GM12878 (cell line): ENCODE measurements around the gene CRHR2. TPM values are rescaled to one million over a fixed set of nuclear protein-coding genes. Genes with fewer than 3 reads are reported as not detected.

ENCODE experiments used
- ATAC-seq: fragments of 200-7000 bp; cut with Tn5 transposase; 3 replicates; pipeline ENCODE4 v1.9.1; 2020; ENCODE audit warnings: mild to moderate bottlenecking, moderate library complexity
- BruUV-seq: library from RNA; stranded (reverse); fragments of 400-500 nt; replicated peaks from 2 replicates; lab custom pipeline; 2021; lab: Mats Ljungman, UMichigan
- CTCF ChIA-PET: fragments of 300-600 bp; sonication (Branson Sonifier 250); formaldehyde crosslinking; extraction: SDS; loops from one replicate; lab custom pipeline; 2021; ENCODE audit warnings: inconsistent platforms; lab: Yijun Ruan, JAX
- POLR2A ChIA-PET: fragments of 350-600 bp; formaldehyde crosslinking; extraction: SDS; loops from one replicate; lab custom pipeline; 2021; ENCODE audit warnings: inconsistent platforms; lab: Charles Lee
- RAD21 ChIA-PET: fragments of 300-600 bp; sonication (Branson Sonifier 250); formaldehyde crosslinking; loops from one replicate; lab custom pipeline; 2023; ENCODE audit warnings: antibody characterized with exemption; ENCODE audit not compliant: unreplicated experiment; lab: Charles Lee
- SMC1A ChIA-PET: fragments of 300-600 bp; sonication (Branson Sonifier 250); formaldehyde crosslinking; loops from one replicate; lab custom pipeline; 2023; ENCODE audit not compliant: unreplicated experiment, uncharacterized antibody; lab: Charles Lee
- DNase-seq: peaks from one replicate; pipeline ENCODE4 v3.0.0-alpha.2; 2011; ENCODE audit warnings: low read depth, low spot score
- FAIRE-seq: peaks from 3 replicates; lab custom pipeline; 2011; peaks lifted over from hg19 to GRCh38; lab: Jason Lieb, UNC
- H2AFZ ChIP-seq: 2 replicates; pipeline ENCODE4 v1.6.0; 2011; ENCODE audit warnings: low read depth, low read length, control low read depth; ENCODE audit not compliant: control insufficient read depth
- H3K27ac ChIP-seq: 2 replicates; pipeline ENCODE4 v1.5.1; 2011; ENCODE audit warnings: control low read depth; ENCODE audit not compliant: control insufficient read depth, insufficient read depth
- H3K27me3 ChIP-seq, 2 experiments: replicated peaks in 1 of 2; 2 replicates each; pipeline versions ENCODE4 v1.6.0 to v1.6.1; 2011; ENCODE audit warnings: low read length in 1 of 2; ENCODE audit not compliant: control insufficient read depth in 2 of 2, insufficient read depth in 2 of 2
- H3K36me3 ChIP-seq, 2 experiments: 2 replicates each; pipeline ENCODE4 v1.5.1; 2011; ENCODE audit warnings: low read length in 1 of 2; ENCODE audit not compliant: control insufficient read depth in 2 of 2, insufficient read depth in 2 of 2
- H3K4me1 ChIP-seq: 2 replicates; pipeline ENCODE4 v1.6.1; 2011; ENCODE audit warnings: mild to moderate bottlenecking, low read length, moderate library complexity, mixed read lengths; ENCODE audit not compliant: control insufficient read depth, insufficient read depth
- H3K4me2 ChIP-seq: 2 replicates; pipeline ENCODE4 v1.6.0; 2011; ENCODE audit warnings: control low read depth; ENCODE audit not compliant: control insufficient read depth, insufficient read depth
- H3K4me3 ChIP-seq: fragments of 200-600 bp; sonication (generic); 2 replicates; pipeline ENCODE4 v1.5.1; 2016
- H3K79me2 ChIP-seq: 2 replicates; pipeline ENCODE4 v1.6.0; 2011; ENCODE audit warnings: low read length; ENCODE audit not compliant: control insufficient read depth, insufficient read depth
- H3K9ac ChIP-seq: 2 replicates; pipeline ENCODE4 v1.8.0; 2011; ENCODE audit warnings: low read length, control low read depth, mixed read lengths; ENCODE audit not compliant: control insufficient read depth, insufficient read depth
- H3K9me3 ChIP-seq: replicated peaks from 3 replicates; pipeline ENCODE4 v1.5.1; 2011; ENCODE audit warnings: mild to moderate bottlenecking, low read length; ENCODE audit not compliant: control insufficient read depth, insufficient read depth
- H4K20me1 ChIP-seq: 2 replicates; pipeline ENCODE4 v1.6.0; 2011; ENCODE audit not compliant: control insufficient read depth, insufficient read depth
- BACH1 ChIP-seq: fragments of 450-650 bp; IDR thresholded peaks from 2 replicates; pipeline ENCODE4 v1.6.1; 2017; ENCODE audit warnings: mild to moderate bottlenecking, borderline replicate concordance
- CBX5 ChIP-seq: sonication (generic); IDR thresholded peaks from 2 replicates; pipeline ENCODE4 v1.6.1; 2016; ENCODE audit warnings: low read depth, moderate library complexity, mild to moderate bottlenecking, inconsistent platforms
- CEBPB ChIP-seq, 2 experiments: fragments of 150-350 bp in 1 of 2; IDR thresholded peaks; 2 replicates each; pipeline ENCODE4 v1.6.1; 2012 to 2014; ENCODE audit warnings: low read depth in 2 of 2, low read length in 2 of 2, borderline replicate concordance in 1 of 2, inconsistent platforms in 1 of 2
- CHD1 ChIP-seq: IDR thresholded peaks from 2 replicates; pipeline ENCODE4 v1.6.1; 2012; ENCODE audit warnings: low read depth, low read length, improper control_type of control experiment
- FOS ChIP-seq: IDR thresholded peaks from 3 replicates; pipeline ENCODE4 v1.6.1; 2011; ENCODE audit warnings: borderline replicate concordance; ENCODE audit not compliant: insufficient read length; ENCODE audit errors: extremely low read depth
- FOXM1 ChIP-seq: IDR thresholded peaks from 2 replicates; pipeline ENCODE4 v1.6.1; 2012; ENCODE audit warnings: low read depth, mild to moderate bottlenecking, inconsistent platforms, low read length, moderate library complexity
- IKZF1 ChIP-seq: fragments of 450-650 bp; conservative IDR thresholded peaks from 2 replicates; pipeline ENCODE4 v1.6.1; 2017; ENCODE audit warnings: antibody characterized with exemption, mild to moderate bottlenecking
- KDM1A ChIP-seq: fragments of 200-600 bp; sonication (generic); IDR thresholded peaks from 2 replicates; pipeline ENCODE4 v1.6.1; 2016; ENCODE audit warnings: borderline replicate concordance
- MTA2 ChIP-seq: fragments of 450-650 bp; IDR thresholded peaks from 2 replicates; pipeline ENCODE4 v1.6.1; 2016; ENCODE audit warnings: low read depth, mild to moderate bottlenecking, moderate library complexity
- NFYA ChIP-seq: IDR thresholded peaks from 2 replicates; pipeline ENCODE4 v1.6.1; 2011; ENCODE audit warnings: low read depth, mild to moderate bottlenecking, low read length, improper control_type of control experiment, borderline replicate concordance
- NR2C1 ChIP-seq: fragments of 450-650 bp; IDR thresholded peaks from 2 replicates; pipeline ENCODE4 v1.6.1; 2017; ENCODE audit warnings: antibody characterized with exemption, mild to moderate bottlenecking, moderate library complexity
- POLR2AphosphoS2 ChIP-seq: IDR thresholded peaks from 2 replicates; pipeline ENCODE4 v1.6.1; 2011; ENCODE audit warnings: low read depth, mild to moderate bottlenecking, low read length, improper control_type of control experiment, moderate library complexity
- RAD21 ChIP-seq: IDR thresholded peaks from 2 replicates; pipeline ENCODE4 v1.6.1; 2011; ENCODE audit warnings: mild to moderate bottlenecking, low read depth, low read length, moderate library complexity; ENCODE audit not compliant: insufficient read depth
- SP1 ChIP-seq: IDR thresholded peaks from one replicate; pipeline ENCODE4 v1.6.1; 2011; ENCODE audit warnings: low read depth, low read length
- TCF3 ChIP-seq: IDR thresholded peaks from 2 replicates; pipeline ENCODE4 v1.6.1; 2012; ENCODE audit warnings: low read depth, mild to moderate bottlenecking, low read length, borderline replicate concordance; ENCODE audit not compliant: insufficient read depth
- ZBED1 ChIP-seq: IDR thresholded peaks from 2 replicates; pipeline ENCODE4 v1.6.1; 2016; ENCODE audit warnings: borderline replicate concordance
- ZNF274 ChIP-seq: IDR thresholded peaks from one replicate; pipeline ENCODE4 v1.8.0; 2011; ENCODE audit not compliant: insufficient read length, insufficient read depth
- ZNF384 ChIP-seq: IDR thresholded peaks from 2 replicates; pipeline ENCODE4 v1.6.1; 2012; ENCODE audit warnings: low read depth, mild to moderate bottlenecking, low read length, improper control_type of control experiment, borderline replicate concordance
- WGBS: methylation state at CpG from one replicate; pipeline ENCODE4 v1.1.6; 2016; ENCODE audit warnings: low lambda C conversion rate; ENCODE audit not compliant: insufficient replicate concordance, insufficient coverage; ENCODE audit errors: missing lambda C conversion rate; 5-methylcytosine and 5-hydroxymethylcytosine counted together
- in situ Hi-C: fragments of 300-500 bp; cut with MboI; formaldehyde crosslinking; loops from 9 replicates; pipeline ENCODE4 v1.14.3; 2018; ENCODE audit warnings: mixed read lengths
- intact Hi-C: fragments of 100-400 bp; cut with micrococcal nuclease; formaldehyde crosslinking; loops from one replicate; pipeline ENCODE4 v1.14.2; 2022; ENCODE audit not compliant: unreplicated experiment
- polyA plus RNA-seq, 11 experiments: library from polyadenylated mRNA; depleted of rRNA in 4 of 11; unstranded in 6 of 11; stranded (reverse) in 5 of 11; fragments of >200 nt; fragmentation: Nextera tagmentation in 4 of 11; fragmentation: Illumina TruSeq in 1 of 11; extraction: Ambion mirVana in 4 of 11; extraction: Trizol in 1 of 11; gene quantifications; 1 replicate in 1 of 11; 2 replicates in 10 of 11; pipeline versions ENCODE4 v1.2.1 to v1.2.3, GENCODE V29; 2011 to 2016; ENCODE audit warnings: inconsistent platforms in 2 of 11, missing spikeins in 2 of 11, low read depth in 1 of 11
- total RNA-seq, 4 experiments: library from RNA; depleted of rRNA in 3 of 4; stranded (reverse); fragments of >200 nt in 3 of 4; fragmentation: Illumina TruSeq in 1 of 4; extraction: Trizol in 1 of 4; gene quantifications; 2 replicates each; pipeline versions ENCODE4 v1.2.1 to v1.2.3, GENCODE V29; 2013 to 2021
- TF ChIP-seq, protein P1 (sequence below): IDR thresholded peaks from 2 replicates; pipeline ENCODE4 v1.6.1; 2011; ENCODE audit warnings: low read depth, low read length, improper control_type of control experiment, borderline replicate concordance
- TF ChIP-seq, protein P2 (sequence below), 3 experiments: IDR thresholded peaks in 2 of 3; conservative IDR thresholded peaks in 1 of 3; 2 replicates each; pipeline ENCODE4 v1.5.1; 2011; ENCODE audit warnings: low read depth in 3 of 3, low read length in 3 of 3, mild to moderate bottlenecking in 3 of 3, control low read depth in 2 of 3, moderate library complexity in 2 of 3, inconsistent platforms in 1 of 3, mixed read lengths in 1 of 3; ENCODE audit not compliant: control insufficient read depth in 2 of 3, insufficient read depth in 1 of 3; ENCODE audit errors: extremely low read depth in 1 of 3

CRHR2 gene
- total and polyA plus RNA-seq, 10 of the 15 experiments (the other 5 are each of a cell fraction or from before 2014, with no cell fraction given), result not detected

DNA sequence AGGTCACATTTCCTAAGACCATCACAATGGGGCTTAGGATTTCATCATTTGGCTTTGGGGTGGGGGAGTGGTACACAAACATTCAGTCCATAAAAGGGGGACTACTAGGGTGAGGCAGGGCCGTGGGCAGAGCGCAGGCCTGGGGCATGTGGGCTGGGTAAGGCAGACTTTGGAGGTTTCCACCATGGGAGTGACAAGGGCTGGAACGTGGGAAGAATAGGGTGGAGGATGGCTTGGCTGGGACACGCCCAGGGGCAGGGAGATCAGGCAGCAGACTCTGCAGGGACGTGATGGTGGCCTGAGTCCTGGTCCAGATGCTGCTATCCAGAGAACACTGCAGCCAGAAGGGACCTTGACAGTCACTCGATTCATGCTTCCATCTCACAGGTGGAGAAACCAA, 24.7 kb upstream of the CRHR2 start (continued):
- TF ChIP-seq, protein P1, sequence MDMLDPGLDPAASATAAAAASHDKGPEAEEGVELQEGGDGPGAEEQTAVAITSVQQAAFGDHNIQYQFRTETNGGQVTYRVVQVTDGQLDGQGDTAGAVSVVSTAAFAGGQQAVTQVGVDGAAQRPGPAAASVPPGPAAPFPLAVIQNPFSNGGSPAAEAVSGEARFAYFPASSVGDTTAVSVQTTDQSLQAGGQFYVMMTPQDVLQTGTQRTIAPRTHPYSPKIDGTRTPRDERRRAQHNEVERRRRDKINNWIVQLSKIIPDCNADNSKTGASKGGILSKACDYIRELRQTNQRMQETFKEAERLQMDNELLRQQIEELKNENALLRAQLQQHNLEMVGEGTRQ, result no peak
- TF ChIP-seq MTA2 (no peak), CEBPB (IDR thresholded peaks at IDR 0.05; ENCODE audit: borderline replicate concordance in 1 of 2, low read depth in 2 of 2, low read length in 2 of 2) (no peak)

DNA sequence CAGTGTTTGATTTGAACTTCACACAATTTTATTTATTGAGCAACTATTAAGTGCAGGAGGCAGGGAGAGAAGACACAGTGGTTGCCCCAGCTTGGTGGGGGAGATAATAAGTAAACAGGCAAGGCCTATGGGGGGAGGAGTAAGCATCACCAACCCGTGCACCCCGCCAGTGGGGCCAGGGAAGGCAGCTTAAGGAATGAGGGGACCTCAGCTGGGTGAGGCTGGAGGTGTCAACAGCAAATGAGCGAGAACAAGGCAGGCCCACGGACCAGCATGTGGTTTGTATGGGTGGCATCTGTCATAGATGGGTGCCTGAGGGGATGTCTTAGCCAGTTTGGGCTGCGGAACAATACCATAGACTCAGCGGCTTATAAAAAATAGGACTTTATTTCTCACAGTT, 24.1 kb upstream of the CRHR2 start:
- RAD21 ChIA-PET, result no interaction called here
- Histone ChIP-seq H3K27me3 (no peaks in the 10 kb centered on the region; a peak in 2 of 4 replicates), H3K36me3 (no peaks in the 10 kb centered on the region), H3K79me2 (no peaks in the 10 kb centered on the region), H3K4me1 (no peaks in the 10 kb centered on the region), H3K27ac (no peak overlapping the region), H4K20me1 (no peaks in the 10 kb centered on the region), H3K9ac (no peak overlapping the region), H3K4me3 (no peak overlapping the region), H2AFZ (no peak overlapping the region), H3K4me2 (no peak overlapping the region), H3K9me3 (no peaks in the 10 kb centered on the region)
- no TSS peak for BruUV-seq
- SMC1A ChIA-PET, result no interaction called here
- CTCF ChIA-PET, result no interaction called here
- POLR2A ChIA-PET, result no interaction called here
- in situ Hi-C loops (no loop called here), intact Hi-C loops (no loop called here)
- FAIRE-seq (no peak), DNase-seq (no peak), ATAC-seq (no peak)
- TF ChIP-seq ZNF384 (no peak), CBX5 (no peak), NR2C1 (no peak), RAD21 (no peak), ZNF274 (no peak), SP1 (no peak), NFYA (no peak), TCF3 (no peak), CHD1 (no peak), POLR2AphosphoS2 (no peak), MTA2 (no peak), KDM1A (no peak), FOS (no peak), ZBED1 (no peak), BACH1 (no peak), FOXM1 (no peak), IKZF1 (no peak)
- TF ChIP-seq, protein P2, sequence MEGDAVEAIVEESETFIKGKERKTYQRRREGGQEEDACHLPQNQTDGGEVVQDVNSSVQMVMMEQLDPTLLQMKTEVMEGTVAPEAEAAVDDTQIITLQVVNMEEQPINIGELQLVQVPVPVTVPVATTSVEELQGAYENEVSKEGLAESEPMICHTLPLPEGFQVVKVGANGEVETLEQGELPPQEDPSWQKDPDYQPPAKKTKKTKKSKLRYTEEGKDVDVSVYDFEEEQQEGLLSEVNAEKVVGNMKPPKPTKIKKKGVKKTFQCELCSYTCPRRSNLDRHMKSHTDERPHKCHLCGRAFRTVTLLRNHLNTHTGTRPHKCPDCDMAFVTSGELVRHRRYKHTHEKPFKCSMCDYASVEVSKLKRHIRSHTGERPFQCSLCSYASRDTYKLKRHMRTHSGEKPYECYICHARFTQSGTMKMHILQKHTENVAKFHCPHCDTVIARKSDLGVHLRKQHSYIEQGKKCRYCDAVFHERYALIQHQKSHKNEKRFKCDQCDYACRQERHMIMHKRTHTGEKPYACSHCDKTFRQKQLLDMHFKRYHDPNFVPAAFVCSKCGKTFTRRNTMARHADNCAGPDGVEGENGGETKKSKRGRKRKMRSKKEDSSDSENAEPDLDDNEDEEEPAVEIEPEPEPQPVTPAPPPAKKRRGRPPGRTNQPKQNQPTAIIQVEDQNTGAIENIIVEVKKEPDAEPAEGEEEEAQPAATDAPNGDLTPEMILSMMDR (IDR thresholded peaks at IDR 0.05 in 2 of 3, conservative IDR thresholded peaks at IDR 0.05 in 1 of 3; ENCODE audit: control insufficient read depth in 2 of 3, extremely low read depth in 1 of 3, insufficient read depth in 1 of 3, low read depth in 3 of 3, low read length in 3 of 3), result no peak
- 18% methylated on average over 6 of the region's 6 CpGs for WGBS
